GM12878 (cell line): ENCODE measurements around the gene CLIP2. TPM values are rescaled to one million over a fixed set of nuclear protein-coding genes. Genes with fewer than 3 reads are reported as not detected.

ENCODE experiments used
- ATAC-seq: fragments of 200-7000 bp; cut with Tn5 transposase; 3 replicates; pipeline ENCODE4 v1.9.1; 2020; ENCODE audit warnings: mild to moderate bottlenecking, moderate library complexity
- BruUV-seq: library from RNA; stranded (reverse); fragments of 400-500 nt; replicated peaks from 2 replicates; lab custom pipeline; 2021; lab: Mats Ljungman, UMichigan
- CTCF ChIA-PET: fragments of 300-600 bp; sonication (Branson Sonifier 250); formaldehyde crosslinking; extraction: SDS; loops from one replicate; lab custom pipeline; 2021; ENCODE audit warnings: inconsistent platforms; lab: Yijun Ruan, JAX
- POLR2A ChIA-PET: fragments of 350-600 bp; formaldehyde crosslinking; extraction: SDS; loops from one replicate; lab custom pipeline; 2021; ENCODE audit warnings: inconsistent platforms; lab: Charles Lee
- RAD21 ChIA-PET: fragments of 300-600 bp; sonication (Branson Sonifier 250); formaldehyde crosslinking; loops from one replicate; lab custom pipeline; 2023; ENCODE audit warnings: antibody characterized with exemption; ENCODE audit not compliant: unreplicated experiment; lab: Charles Lee
- SMC1A ChIA-PET: fragments of 300-600 bp; sonication (Branson Sonifier 250); formaldehyde crosslinking; loops from one replicate; lab custom pipeline; 2023; ENCODE audit not compliant: unreplicated experiment, uncharacterized antibody; lab: Charles Lee
- DNase-seq: peaks from one replicate; pipeline ENCODE4 v3.0.0-alpha.2; 2011; ENCODE audit warnings: low read depth, low spot score
- FAIRE-seq: peaks from 3 replicates; lab custom pipeline; 2011; peaks lifted over from hg19 to GRCh38; lab: Jason Lieb, UNC
- H2AFZ ChIP-seq: 2 replicates; pipeline ENCODE4 v1.6.0; 2011; ENCODE audit warnings: low read depth, low read length, control low read depth; ENCODE audit not compliant: control insufficient read depth
- H3K27ac ChIP-seq: 2 replicates; pipeline ENCODE4 v1.5.1; 2011; ENCODE audit warnings: control low read depth; ENCODE audit not compliant: control insufficient read depth, insufficient read depth
- H3K27me3 ChIP-seq, 2 experiments: replicated peaks in 1 of 2; 2 replicates each; pipeline versions ENCODE4 v1.6.0 to v1.6.1; 2011; ENCODE audit warnings: low read length in 1 of 2; ENCODE audit not compliant: control insufficient read depth in 2 of 2, insufficient read depth in 2 of 2
- H3K36me3 ChIP-seq, 2 experiments: 2 replicates each; pipeline ENCODE4 v1.5.1; 2011; ENCODE audit warnings: low read length in 1 of 2; ENCODE audit not compliant: control insufficient read depth in 2 of 2, insufficient read depth in 2 of 2
- H3K4me1 ChIP-seq: 2 replicates; pipeline ENCODE4 v1.6.1; 2011; ENCODE audit warnings: mild to moderate bottlenecking, low read length, moderate library complexity, mixed read lengths; ENCODE audit not compliant: control insufficient read depth, insufficient read depth
- H3K4me2 ChIP-seq: 2 replicates; pipeline ENCODE4 v1.6.0; 2011; ENCODE audit warnings: control low read depth; ENCODE audit not compliant: control insufficient read depth, insufficient read depth
- H3K4me3 ChIP-seq: fragments of 200-600 bp; sonication (generic); 2 replicates; pipeline ENCODE4 v1.5.1; 2016
- H3K79me2 ChIP-seq: 2 replicates; pipeline ENCODE4 v1.6.0; 2011; ENCODE audit warnings: low read length; ENCODE audit not compliant: control insufficient read depth, insufficient read depth
- H3K9ac ChIP-seq: 2 replicates; pipeline ENCODE4 v1.8.0; 2011; ENCODE audit warnings: low read length, control low read depth, mixed read lengths; ENCODE audit not compliant: control insufficient read depth, insufficient read depth
- H3K9me3 ChIP-seq: replicated peaks from 3 replicates; pipeline ENCODE4 v1.5.1; 2011; ENCODE audit warnings: mild to moderate bottlenecking, low read length; ENCODE audit not compliant: control insufficient read depth, insufficient read depth
- H4K20me1 ChIP-seq: 2 replicates; pipeline ENCODE4 v1.6.0; 2011; ENCODE audit not compliant: control insufficient read depth, insufficient read depth
- PKNOX1 ChIP-seq: fragments of 450-650 bp; IDR thresholded peaks from 2 replicates; pipeline ENCODE4 v1.6.1; 2016; ENCODE audit warnings: mild to moderate bottlenecking
- SMARCA5 ChIP-seq: fragments of 450-650 bp; IDR thresholded peaks from 2 replicates; pipeline ENCODE4 v1.6.1; 2017; ENCODE audit warnings: mild to moderate bottlenecking
- SMC3 ChIP-seq: IDR thresholded peaks from 2 replicates; pipeline ENCODE4 v1.6.1; 2011; ENCODE audit warnings: low read length, improper control_type of control experiment, borderline replicate concordance
- WGBS: methylation state at CpG from one replicate; pipeline ENCODE4 v1.1.6; 2016; ENCODE audit warnings: low lambda C conversion rate; ENCODE audit not compliant: insufficient replicate concordance, insufficient coverage; ENCODE audit errors: missing lambda C conversion rate; 5-methylcytosine and 5-hydroxymethylcytosine counted together
- in situ Hi-C: fragments of 300-500 bp; cut with MboI; formaldehyde crosslinking; loops from 9 replicates; pipeline ENCODE4 v1.14.3; 2018; ENCODE audit warnings: mixed read lengths
- intact Hi-C: fragments of 100-400 bp; cut with micrococcal nuclease; formaldehyde crosslinking; loops from one replicate; pipeline ENCODE4 v1.14.2; 2022; ENCODE audit not compliant: unreplicated experiment
- polyA plus RNA-seq, 11 experiments: library from polyadenylated mRNA; depleted of rRNA in 4 of 11; unstranded in 6 of 11; stranded (reverse) in 5 of 11; fragments of >200 nt; fragmentation: Nextera tagmentation in 4 of 11; fragmentation: Illumina TruSeq in 1 of 11; extraction: Ambion mirVana in 4 of 11; extraction: Trizol in 1 of 11; gene quantifications; 1 replicate in 1 of 11; 2 replicates in 10 of 11; pipeline versions ENCODE4 v1.2.1 to v1.2.3, GENCODE V29; 2011 to 2016; ENCODE audit warnings: inconsistent platforms in 2 of 11, missing spikeins in 2 of 11, low read depth in 1 of 11
- total RNA-seq, 4 experiments: library from RNA; depleted of rRNA in 3 of 4; stranded (reverse); fragments of >200 nt in 3 of 4; fragmentation: Illumina TruSeq in 1 of 4; extraction: Trizol in 1 of 4; gene quantifications; 2 replicates each; pipeline versions ENCODE4 v1.2.1 to v1.2.3, GENCODE V29; 2013 to 2021
- TF ChIP-seq, protein P1 (sequence below): fragments of 450-650 bp; formaldehyde crosslinking; IDR thresholded peaks from 2 replicates; pipeline ENCODE4 v1.4.0; 2022; ENCODE audit warnings: mild to moderate bottlenecking, moderate library complexity

CLIP2 gene
- total and polyA plus RNA-seq, 10 of the 15 experiments (the other 5 are each of a cell fraction or from before 2014, with no cell fraction given), result 0.26 to 56.3 (median 21.0) TPM

- ChIA-PET CTCF (interaction anchor here (0.8 to 9.2 kb wide), 6 partner anchors 20 to 109 kb away, joined by 3 to 93 read pairs (median 7); partner anchors contain the start of gene LAT2), POLR2A (interaction anchor here (1.6 to 8.7 kb wide), 2 partner anchors 16 to 22 kb away, joined by 4 to 171 read pairs; no protein-coding TSS in a partner anchor)
Measured at GRCh38 chr7:74291535-74291934, 2.3 kb downstream of the CLIP2 start.

More at GRCh38 chr7:74291535-74291934, 2.3 kb downstream of the CLIP2 start:
- Histone ChIP-seq H3K4me2 (peak overlapping the region; percentile 93), H3K36me3 (no peaks in the 10 kb centered on the region; a peak in 1 of 4 replicates), H4K20me1 (peaks cover 3% of the 10 kb centered on the region; the same call in 1 of the 2 replicates), H2AFZ (no peak overlapping the region), H3K27ac (0 out of 2 replicates have a peak overlapping the region, but pooled peaks have one; percentile 31), H3K27me3 (no peaks in the 10 kb centered on the region), H3K9me3 (no peaks in the 10 kb centered on the region; the same call in 2 of the 3 replicates), H3K4me1 (peaks cover 38% of the 10 kb centered on the region), H3K4me3 (peak overlapping the region; percentile 97), H3K9ac (peak overlapping the region; percentile 28; the same call in 1 of the 2 replicates), H3K79me2 (peaks cover 90% of the 10 kb centered on the region)
- intact Hi-C loops (no loop called here), in situ Hi-C loops (no loop called here)
- RAD21 ChIA-PET, result interaction anchor here (1.0 to 12.0 kb wide), 9 partner anchors 13 to 111 kb away, joined by 3 to 169 read pairs (median 6); partner anchors contain the start of gene LAT2
- ATAC-seq (no peak), FAIRE-seq (no peak), DNase-seq (no peak)
- SMC1A ChIA-PET, result interaction anchor here (0.7 to 12.0 kb wide), 9 partner anchors 13 to 81 kb away, joined by 3 to 285 read pairs (median 5); partner anchors contain the start of gene LAT2
- BruUV-seq, result no TSS peak
- TF ChIP-seq PKNOX1, result no peak
- no peak for TF ChIP-seq SMC3
- TF ChIP-seq, protein P1, sequence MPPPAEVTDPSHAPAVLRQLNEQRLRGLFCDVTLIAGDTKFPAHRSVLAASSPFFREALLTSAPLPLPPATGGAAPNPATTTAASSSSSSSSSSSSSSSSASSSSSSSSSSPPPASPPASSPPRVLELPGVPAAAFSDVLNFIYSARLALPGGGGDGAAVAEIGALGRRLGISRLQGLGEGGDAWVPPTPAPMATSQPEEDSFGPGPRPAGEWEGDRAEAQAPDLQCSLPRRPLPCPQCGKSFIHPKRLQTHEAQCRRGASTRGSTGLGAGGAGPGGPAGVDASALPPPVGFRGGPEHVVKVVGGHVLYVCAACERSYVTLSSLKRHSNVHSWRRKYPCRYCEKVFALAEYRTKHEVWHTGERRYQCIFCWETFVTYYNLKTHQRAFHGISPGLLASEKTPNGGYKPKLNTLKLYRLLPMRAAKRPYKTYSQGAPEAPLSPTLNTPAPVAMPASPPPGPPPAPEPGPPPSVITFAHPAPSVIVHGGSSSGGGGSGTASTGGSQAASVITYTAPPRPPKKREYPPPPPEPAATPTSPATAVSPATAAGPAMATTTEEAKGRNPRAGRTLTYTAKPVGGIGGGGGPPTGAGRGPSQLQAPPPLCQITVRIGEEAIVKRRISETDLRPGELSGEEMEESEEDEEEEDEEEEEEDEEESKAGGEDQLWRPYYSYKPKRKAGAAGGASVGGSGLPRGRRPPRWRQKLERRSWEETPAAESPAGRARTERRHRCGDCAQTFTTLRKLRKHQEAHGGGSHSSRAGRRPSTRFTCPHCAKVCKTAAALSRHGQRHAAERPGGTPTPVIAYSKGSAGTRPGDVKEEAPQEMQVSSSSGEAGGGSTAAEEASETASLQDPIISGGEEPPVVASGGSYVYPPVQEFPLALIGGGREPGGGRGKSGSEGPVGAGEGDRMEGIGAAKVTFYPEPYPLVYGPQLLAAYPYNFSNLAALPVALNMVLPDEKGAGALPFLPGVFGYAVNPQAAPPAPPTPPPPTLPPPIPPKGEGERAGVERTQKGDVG (CRISPR knock-in tag), result no peak
- TF ChIP-seq SMARCA5, result peak; percentile 40; the same call in 1 of the 2 replicates
- 3% methylated on average over 5 of the region's 5 CpGs for WGBS
